GM23248 (cell line): Measurements from ENCODE around the gene ABI3.

Experiments
- EZH2 ChIP-seq: fragments of 200-600 bp; sonication (generic); IDR thresholded peaks from 2 replicates; pipeline ENCODE4 v1.6.1; 2018; ENCODE audit warnings: antibody characterized with exemption, mild to moderate bottlenecking; ENCODE audit not compliant: insufficient read depth, poor library complexity, severe bottlenecking
- EZH2phosphoT487 ChIP-seq: fragments of 200-600 bp; sonication (generic); IDR thresholded peaks from 2 replicates; pipeline ENCODE4 v1.6.1; 2018; ENCODE audit warnings: antibody characterized with exemption, moderate library complexity, mild to moderate bottlenecking, low read depth; ENCODE audit not compliant: insufficient read depth

GRCh38 chr17:49183801-49184200 is 26.7 kb upstream of the ABI3 start:
- TF ChIP-seq EZH2phosphoT487 (no peak), EZH2 (no peak)
